Suprapubic skin (tissue), 4 donors: Measurements from ENCODE around the gene MCC.

Experiments
- CTCF ChIP-seq, 2 donors: fragments of 200-600 bp in 1 of 2; fragments of 450-650 bp in 1 of 2; sonication (generic) in 1 of 2; IDR thresholded peaks; one replicate each; pipeline ENCODE4 v1.5.1; 2016 to 2019; ENCODE audit warnings: antibody characterized with exemption in 2 of 2, mild to moderate bottlenecking in 1 of 2, moderate library complexity in 1 of 2
- EP300 ChIP-seq: sonication (generic); formaldehyde crosslinking; IDR thresholded peaks from one replicate; pipeline ENCODE4 v1.6.1; 2017; ENCODE audit warnings: antibody characterized with exemption
- POLR2A ChIP-seq, 2 donors: fragments of 450-650 bp; IDR thresholded peaks; one replicate each; pipeline ENCODE4 v1.6.1; 2017; ENCODE audit warnings: antibody characterized with exemption in 2 of 2, mild to moderate bottlenecking in 2 of 2, moderate library complexity in 2 of 2
- POLR2AphosphoS5 ChIP-seq, 3 donors: sonication (generic); formaldehyde crosslinking; IDR thresholded peaks; one replicate each; pipeline ENCODE4 v1.6.1; 2017; ENCODE audit warnings: antibody characterized with exemption in 3 of 3

DNA sequence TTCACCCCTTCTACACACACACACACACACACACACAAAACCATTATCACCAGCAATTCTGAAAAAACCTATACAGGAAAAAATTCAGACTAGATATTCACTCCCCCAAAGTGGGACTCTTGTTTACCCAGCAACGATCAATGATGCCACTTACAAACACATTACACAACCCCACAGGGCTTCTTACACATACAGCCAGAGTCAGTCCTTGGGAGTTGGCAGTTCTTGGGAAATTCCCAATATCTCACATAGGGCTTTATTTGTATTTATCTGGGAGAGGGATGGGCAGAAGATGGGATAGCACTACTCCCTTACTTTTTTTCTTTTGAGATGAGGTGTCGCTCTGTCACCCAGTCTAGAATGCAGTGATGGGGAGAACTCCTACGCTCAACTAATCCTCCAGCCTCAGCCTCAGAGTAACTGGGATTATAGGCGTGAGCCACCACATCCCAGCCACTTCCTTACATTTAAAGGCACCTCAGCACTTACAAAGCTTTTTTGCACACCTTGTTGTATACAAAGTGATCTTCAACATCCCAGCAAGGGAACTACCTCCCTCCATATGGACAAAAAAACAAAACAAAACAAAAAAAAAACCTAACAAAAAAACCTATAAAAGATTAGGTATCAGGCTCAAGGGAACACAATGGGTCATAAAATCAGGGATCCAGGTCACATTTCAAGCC is 221.9 kb downstream of the MCC start:
- TF ChIP-seq POLR2AphosphoS5 (IDR thresholded peaks at IDR 0.05) (no peak), EP300 (no peak), POLR2A (IDR thresholded peaks at IDR 0.05) (no peak), CTCF (IDR thresholded peaks at IDR 0.05) (no peak)
